Measurements from ENCODE around the gene FANCI.

GRCh38 chr15:89360294-89360971, 116.7 kb downstream of the FANCI start:
- TF ChIP-seq CTCF (IDR thresholded peaks at IDR 0.05; ENCODE audit: low read depth, low read length) (no peak), EZH2phosphoT487 (IDR thresholded peaks at IDR 0.05; ENCODE audit: low read depth) (no peak)

Data from OCI-LY3 (cell line).